Thyroid gland (tissue), 4 donors: ENCODE data around the gene NLRC5. TPM values are rescaled to one million over a fixed set of nuclear protein-coding genes. Genes with fewer than 3 reads are reported as not detected.

Source experiments
- DNase-seq, 2 donors: peaks; one replicate each; pipeline ENCODE4 v3.0.0-alpha.2; 2019
- H3K27ac ChIP-seq, 3 donors: fragments of 200-600 bp; sonication (generic); 1 replicate in 2 of 3; 2 replicates in 1 of 3; pipeline ENCODE4 v1.5.1; 2016 to 2019; ENCODE audit warnings: mild to moderate bottlenecking in 1 of 3, moderate library complexity in 1 of 3
- H3K27me3 ChIP-seq: fragments of 200-600 bp; sonication (generic); one replicate; pipeline ENCODE4 v1.5.1; 2019
- H3K36me3 ChIP-seq, 2 donors: fragments of 200-600 bp; sonication (generic); one replicate each; pipeline ENCODE4 v1.5.1; 2016 to 2019
- H3K4me1 ChIP-seq, 2 donors: fragments of 200-600 bp; sonication (generic); one replicate each; pipeline ENCODE4 v1.5.1; 2017 to 2019
- H3K4me3 ChIP-seq, 3 donors: fragments of 200-600 bp; sonication (generic); replicated peaks in 1 of 3; 1 replicate in 2 of 3; 2 replicates in 1 of 3; pipeline ENCODE4 v1.5.1; 2016; ENCODE audit warnings: mild to moderate bottlenecking in 1 of 3
- H3K9me3 ChIP-seq: fragments of 200-600 bp; sonication (generic); one replicate; pipeline ENCODE4 v1.5.1; 2017
- POLR2A ChIP-seq, 2 donors: fragments of 450-650 bp; IDR thresholded peaks; one replicate each; pipeline ENCODE4 v1.6.1; 2017; ENCODE audit warnings: antibody characterized with exemption in 2 of 2, mild to moderate bottlenecking in 2 of 2, moderate library complexity in 1 of 2
- WGBS, 2 donors: methylation state at CpG; one replicate each; pipeline ENCODE4 v1.1.5; 2017; 5-methylcytosine and 5-hydroxymethylcytosine counted together
- intact Hi-C: fragments of 100-400 bp; cut with DNase I; formaldehyde crosslinking; loops from one replicate; pipeline ENCODE4 v1.15.1; 2023
- total RNA-seq, 4 donors: library from RNA; depleted of rRNA; stranded (reverse); fragments of >200 nt; gene quantifications; one replicate each; pipeline ENCODE4 v1.2.3, GENCODE V29; 2016
- TF ChIP-seq, protein P1 (sequence below), 6 experiments: fragments of 200-600 bp in 3 of 6; fragments of 450-650 bp in 3 of 6; sonication (generic) in 3 of 6; IDR thresholded peaks; one replicate each; pipeline ENCODE4 v1.5.1; 2016 to 2019; ENCODE audit warnings: antibody characterized with exemption in 6 of 6, mild to moderate bottlenecking in 2 of 6, inconsistent platforms in 1 of 6, moderate library complexity in 1 of 6

Gene NLRC5
- total RNA-seq, 4 donors from 2014 or later: 14.1 to 33.5 (median 20.5) TPM

DNA sequence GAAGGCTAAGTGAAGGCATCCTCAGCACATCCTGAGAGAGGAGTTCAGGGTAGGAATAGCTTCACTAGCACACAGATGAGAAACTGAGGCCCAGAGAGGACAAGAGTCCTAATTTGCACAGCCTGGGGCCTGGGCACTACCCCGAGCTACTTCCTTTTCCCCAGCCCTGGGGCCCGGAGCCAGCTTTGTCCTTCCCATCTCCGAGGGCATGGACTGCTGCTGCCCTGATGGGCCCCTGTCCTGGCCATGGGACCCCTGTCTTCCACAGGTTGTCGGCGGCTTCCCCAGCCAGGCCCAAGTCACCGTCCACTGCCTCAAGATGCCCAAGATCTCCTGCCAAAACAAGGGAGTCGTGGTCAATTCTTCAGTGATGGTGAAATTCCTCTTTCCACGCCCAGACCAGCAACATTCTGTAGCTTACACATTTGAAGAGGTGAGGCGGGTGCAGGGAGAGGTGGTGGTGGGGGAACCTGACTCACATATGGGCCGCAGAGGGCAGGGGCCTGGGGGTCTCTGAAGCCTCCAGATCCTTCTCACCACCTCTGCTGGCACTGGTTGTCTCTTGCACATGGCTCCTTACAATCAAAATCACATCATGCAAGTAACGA lies 11.4 kb upstream of the NLRC5 start:
- intact Hi-C loops: no loop called here
- Histone ChIP-seq H3K9me3 (no peaks in the 10 kb centered on the region), H3K4me3 (no peak overlapping the region), H3K4me1 (no peaks in the 10 kb centered on the region), H3K36me3 (no peaks in the 10 kb centered on the region), H3K27ac (no peak overlapping the region), H3K27me3 (no peaks in the 10 kb centered on the region)
- TF ChIP-seq, protein P1, sequence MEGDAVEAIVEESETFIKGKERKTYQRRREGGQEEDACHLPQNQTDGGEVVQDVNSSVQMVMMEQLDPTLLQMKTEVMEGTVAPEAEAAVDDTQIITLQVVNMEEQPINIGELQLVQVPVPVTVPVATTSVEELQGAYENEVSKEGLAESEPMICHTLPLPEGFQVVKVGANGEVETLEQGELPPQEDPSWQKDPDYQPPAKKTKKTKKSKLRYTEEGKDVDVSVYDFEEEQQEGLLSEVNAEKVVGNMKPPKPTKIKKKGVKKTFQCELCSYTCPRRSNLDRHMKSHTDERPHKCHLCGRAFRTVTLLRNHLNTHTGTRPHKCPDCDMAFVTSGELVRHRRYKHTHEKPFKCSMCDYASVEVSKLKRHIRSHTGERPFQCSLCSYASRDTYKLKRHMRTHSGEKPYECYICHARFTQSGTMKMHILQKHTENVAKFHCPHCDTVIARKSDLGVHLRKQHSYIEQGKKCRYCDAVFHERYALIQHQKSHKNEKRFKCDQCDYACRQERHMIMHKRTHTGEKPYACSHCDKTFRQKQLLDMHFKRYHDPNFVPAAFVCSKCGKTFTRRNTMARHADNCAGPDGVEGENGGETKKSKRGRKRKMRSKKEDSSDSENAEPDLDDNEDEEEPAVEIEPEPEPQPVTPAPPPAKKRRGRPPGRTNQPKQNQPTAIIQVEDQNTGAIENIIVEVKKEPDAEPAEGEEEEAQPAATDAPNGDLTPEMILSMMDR (IDR thresholded peaks at IDR 0.05): no peak
- TF ChIP-seq POLR2A (IDR thresholded peaks at IDR 0.05): no peak
- DNase-seq: no peak
- 87 to 91% methylated on average over 11 of the region's 11 CpGs for WGBS, 2 donors

DNA sequence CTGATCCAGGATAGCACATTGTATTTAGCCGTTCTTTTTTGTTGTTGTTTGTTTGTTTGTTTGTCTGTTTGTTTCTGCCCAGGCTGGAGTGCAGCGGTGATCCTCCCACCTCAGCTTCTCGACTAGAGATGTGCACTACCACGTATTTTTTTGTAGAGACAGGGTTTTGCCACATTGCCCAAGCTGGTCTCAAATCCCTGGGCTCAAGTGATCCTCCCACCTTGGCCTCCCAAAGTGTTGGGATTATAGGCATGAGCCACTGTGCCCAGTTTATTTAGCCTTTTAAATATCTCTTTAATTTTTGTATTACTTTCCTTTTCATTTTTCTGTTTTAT lies 9.2 kb upstream of the NLRC5 start:
- WGBS, 2 donors: 89 to 91% methylated on average over 4 of the region's 4 CpGs
- Histone ChIP-seq H3K27ac (no peak overlapping the region), H3K36me3 (no peaks in the 10 kb centered on the region), H3K27me3 (no peaks in the 10 kb centered on the region), H3K9me3 (no peaks in the 10 kb centered on the region), H3K4me1 (peaks cover 0 to 5% of the 10 kb centered on the region in 2 donors), H3K4me3 (no peak overlapping the region)
- intact Hi-C loops: no loop called here
- no peak for DNase-seq
- no peak for TF ChIP-seq POLR2A (IDR thresholded peaks at IDR 0.05)
- TF ChIP-seq, protein P1 (IDR thresholded peaks at IDR 0.05): no peak

DNA sequence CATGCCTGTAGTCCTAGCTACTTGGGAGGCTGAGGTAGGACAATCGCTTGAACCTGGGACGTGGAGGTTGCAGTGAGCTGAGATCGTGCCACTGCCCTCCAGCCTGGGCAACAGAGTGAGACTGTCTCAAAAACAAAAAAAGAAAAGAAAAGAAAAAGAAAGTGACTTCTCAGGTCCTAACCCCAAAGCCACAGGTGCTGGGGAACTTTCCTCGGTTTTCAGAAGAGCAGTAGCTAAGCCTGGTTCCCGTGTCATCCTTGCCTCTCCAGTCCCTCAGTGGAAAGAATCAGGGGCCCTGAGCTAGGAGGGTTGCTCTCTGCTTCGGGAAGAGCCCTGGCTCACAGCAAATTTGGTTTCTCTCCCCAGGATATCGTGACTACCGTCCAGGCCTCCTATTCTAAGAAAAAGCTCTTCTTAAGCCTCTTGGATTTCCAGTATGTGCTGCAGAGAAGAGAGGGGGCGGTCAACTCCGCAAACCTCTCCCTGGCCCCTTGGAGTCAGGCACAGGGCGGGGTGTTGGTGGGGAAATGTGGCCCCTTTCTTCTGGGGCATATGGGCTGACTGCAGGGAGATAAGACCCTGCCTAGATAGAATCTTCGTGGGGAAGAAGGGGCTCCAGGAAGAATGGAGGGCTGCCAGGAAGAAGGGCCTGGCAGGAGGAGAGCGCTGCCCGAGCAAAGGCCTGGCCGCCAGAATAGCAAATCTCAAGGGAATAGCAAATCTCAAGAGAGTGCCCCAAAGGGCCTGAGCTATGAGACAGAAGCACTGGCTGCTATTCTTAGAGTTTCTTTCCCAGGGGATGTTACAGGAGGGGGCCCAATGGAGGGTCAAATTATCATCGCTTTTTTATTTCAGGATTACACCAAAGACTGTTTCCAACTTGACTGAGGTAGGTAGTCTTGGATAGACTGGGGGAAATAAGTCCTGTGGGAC lies 8.3 kb upstream of the NLRC5 start:
- Histone ChIP-seq H3K9me3 (no peaks in the 10 kb centered on the region), H3K27ac (no peak overlapping the region), H3K27me3 (no peaks in the 10 kb centered on the region), H3K36me3 (no peaks in the 10 kb centered on the region), H3K4me3 (no peak overlapping the region), H3K4me1 (peaks cover 0 to 14% of the 10 kb centered on the region in 2 donors)
- intact Hi-C loops: no loop called here
- TF ChIP-seq, protein P1 (IDR thresholded peaks at IDR 0.05): no peak
- TF ChIP-seq POLR2A (IDR thresholded peaks at IDR 0.05): no peak
- WGBS, 2 donors: 77 to 80% methylated on average over 16 of the region's 16 CpGs
- DNase-seq: no peak

DNA sequence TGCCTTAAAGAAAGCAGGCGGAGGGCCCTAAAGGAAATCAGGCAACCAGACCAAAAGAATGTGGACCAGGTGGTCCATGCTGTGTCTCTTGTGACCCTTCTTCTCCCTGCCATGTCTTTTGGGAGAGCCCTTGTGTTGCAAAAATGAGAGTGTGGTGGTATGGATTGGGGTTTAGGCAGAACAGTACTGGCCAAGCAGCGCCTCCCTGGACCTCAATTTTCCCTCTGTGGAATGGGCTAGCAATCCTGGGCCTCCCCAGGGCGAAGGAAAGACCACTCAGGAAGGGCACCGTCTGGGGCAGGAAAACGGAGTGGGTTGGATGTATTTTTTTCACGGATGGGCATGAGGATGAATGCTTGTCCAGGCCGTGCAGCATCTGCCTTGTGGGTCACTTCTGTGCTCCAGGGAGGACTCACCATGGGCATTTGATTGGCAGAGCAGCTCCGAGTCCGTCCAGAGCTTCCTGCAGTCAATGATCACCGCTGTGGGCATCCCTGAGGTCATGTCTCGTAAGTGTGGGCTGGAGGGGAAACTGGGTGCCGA lies 7.6 kb upstream of the NLRC5 start:
- DNase-seq: no peak
- intact Hi-C loops: no loop called here
- H3K4me1 ChIP-seq: peaks cover 0 to 19% of the 10 kb centered on the region in 2 donors
- TF ChIP-seq, protein P1 (IDR thresholded peaks at IDR 0.05): no peak
- no peak for TF ChIP-seq POLR2A (IDR thresholded peaks at IDR 0.05)
- H3K27ac ChIP-seq: no peak overlapping the region
- WGBS, 2 donors: 89 to 90% methylated on average over 12 of the region's 12 CpGs
- H3K27me3 ChIP-seq: no peaks in the 10 kb centered on the region
- no peaks in the 10 kb centered on the region for H3K36me3 ChIP-seq
- no peak overlapping the region for H3K4me3 ChIP-seq
- H3K9me3 ChIP-seq: no peaks in the 10 kb centered on the region

DNA sequence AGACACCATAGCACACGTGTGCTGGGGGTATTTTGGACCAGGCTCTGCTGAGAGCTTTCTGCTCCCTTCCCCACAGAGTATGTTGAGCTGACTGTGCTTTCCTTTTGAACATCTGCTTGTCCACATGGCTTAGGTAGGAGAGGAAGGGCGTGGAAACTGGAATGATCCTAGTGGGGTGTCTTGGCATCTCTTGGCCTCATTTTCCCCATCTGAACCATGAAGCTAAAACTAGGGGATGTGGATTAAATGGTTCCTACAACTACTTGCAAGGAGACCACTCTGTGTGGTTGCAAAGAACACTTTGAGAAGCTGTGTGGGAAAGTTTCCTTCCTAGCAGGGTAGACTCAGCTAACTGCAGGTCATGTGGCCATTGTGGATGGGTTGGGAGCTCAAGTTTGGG lies 6.7 kb upstream of the NLRC5 start:
- no peak for TF ChIP-seq POLR2A (IDR thresholded peaks at IDR 0.05)
- TF ChIP-seq, protein P1 (IDR thresholded peaks at IDR 0.05): no peak
- intact Hi-C loops: no loop called here
- Histone ChIP-seq H3K36me3 (no peaks in the 10 kb centered on the region), H3K9me3 (no peaks in the 10 kb centered on the region), H3K27me3 (no peaks in the 10 kb centered on the region), H3K4me3 (no peak overlapping the region), H3K27ac (no peak overlapping the region), H3K4me1 (peaks cover 0 to 19% of the 10 kb centered on the region in 2 donors)
- WGBS, 2 donors: 81 to 96% methylated on average over 2 of the region's 2 CpGs
- DNase-seq: no peak
